Measurements from ENCODE around the gene ASIC5. TPM values are rescaled to one million over a fixed set of nuclear protein-coding genes. Genes with fewer than 3 reads are reported as not detected.

Gene ASIC5
- total and polyA plus RNA-seq, 2 of the 4 experiments (the other 2 are of a cell fraction), result not detected

DNA sequence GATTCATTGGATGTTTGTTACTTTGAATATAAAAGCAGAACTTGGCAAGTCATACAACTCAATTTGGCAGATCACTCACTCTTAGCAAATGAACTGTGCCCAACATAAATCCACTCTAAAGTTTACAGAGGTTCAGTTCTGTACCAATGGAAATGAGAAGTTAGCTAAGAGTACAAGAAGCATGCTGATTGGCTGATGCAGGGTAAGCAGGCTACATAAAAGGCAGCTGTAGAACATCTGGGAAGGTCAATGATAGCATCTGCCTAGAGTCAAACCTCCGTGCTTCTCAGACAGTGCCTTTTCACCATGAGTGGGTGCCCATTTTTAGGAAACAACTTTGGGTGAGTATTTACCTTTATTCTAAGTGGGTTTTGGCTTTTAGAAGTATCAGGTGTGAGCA is 37.4 kb upstream of the ASIC5 start, which contains the start of gene TDO2:
TDO2 (plus strand) TSS at position 244 of the 400 bp plus-strand sequence; CDS start at position 307, 63 bp downstream.
- no peak within 1 kb of the TSS for H4K8ac ChIP-seq (ENCODE audit: low read depth in 2 of 2, low read length in 2 of 2)
- no peak within 1 kb of the TSS for H3K4ac ChIP-seq (ENCODE audit: low read depth, low read length)
- TF ChIP-seq CEBPB (IDR thresholded peaks at IDR 0.05; ENCODE audit: low read depth, low read length), result no peak
- TF ChIP-seq POLR2A (IDR thresholded peaks at IDR 0.05; ENCODE audit: low read depth, low read length), result no peak
- TF ChIP-seq MXI1 (IDR thresholded peaks at IDR 0.05; ENCODE audit: borderline replicate concordance, low read depth, low read length), result no peak
- no peak for TF ChIP-seq NFE2L2 (IDR thresholded peaks at IDR 0.05; ENCODE audit: low read depth, low read length)
- TF ChIP-seq FOS (IDR thresholded peaks at IDR 0.05; ENCODE audit: low read depth, low read length), result no peak
- TF ChIP-seq MAZ (IDR thresholded peaks at IDR 0.05; ENCODE audit: borderline replicate concordance, low read depth, low read length), result no peak
- no peak for TF ChIP-seq RCOR1 (IDR thresholded peaks at IDR 0.05; ENCODE audit: insufficient replicate concordance, low read length)
- no peak for TF ChIP-seq SMC3 (IDR thresholded peaks at IDR 0.05; ENCODE audit: low read depth, low read length)
- TF ChIP-seq RAD21 (IDR thresholded peaks at IDR 0.05; ENCODE audit: low read length), result no peak
- TF ChIP-seq CHD1 (IDR thresholded peaks at IDR 0.05; ENCODE audit: low read depth, low read length), result no peak
- no peak for TF ChIP-seq MAFK (IDR thresholded peaks at IDR 0.05; ENCODE audit: low read depth, low read length)
- TF ChIP-seq, protein P1, sequence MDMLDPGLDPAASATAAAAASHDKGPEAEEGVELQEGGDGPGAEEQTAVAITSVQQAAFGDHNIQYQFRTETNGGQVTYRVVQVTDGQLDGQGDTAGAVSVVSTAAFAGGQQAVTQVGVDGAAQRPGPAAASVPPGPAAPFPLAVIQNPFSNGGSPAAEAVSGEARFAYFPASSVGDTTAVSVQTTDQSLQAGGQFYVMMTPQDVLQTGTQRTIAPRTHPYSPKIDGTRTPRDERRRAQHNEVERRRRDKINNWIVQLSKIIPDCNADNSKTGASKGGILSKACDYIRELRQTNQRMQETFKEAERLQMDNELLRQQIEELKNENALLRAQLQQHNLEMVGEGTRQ (IDR thresholded peaks at IDR 0.05; ENCODE audit: low read depth, low read length), result no peak
- no peak for TF ChIP-seq BHLHE40 (IDR thresholded peaks at IDR 0.05; ENCODE audit: low read depth, low read length)
- TF ChIP-seq, protein P2, sequence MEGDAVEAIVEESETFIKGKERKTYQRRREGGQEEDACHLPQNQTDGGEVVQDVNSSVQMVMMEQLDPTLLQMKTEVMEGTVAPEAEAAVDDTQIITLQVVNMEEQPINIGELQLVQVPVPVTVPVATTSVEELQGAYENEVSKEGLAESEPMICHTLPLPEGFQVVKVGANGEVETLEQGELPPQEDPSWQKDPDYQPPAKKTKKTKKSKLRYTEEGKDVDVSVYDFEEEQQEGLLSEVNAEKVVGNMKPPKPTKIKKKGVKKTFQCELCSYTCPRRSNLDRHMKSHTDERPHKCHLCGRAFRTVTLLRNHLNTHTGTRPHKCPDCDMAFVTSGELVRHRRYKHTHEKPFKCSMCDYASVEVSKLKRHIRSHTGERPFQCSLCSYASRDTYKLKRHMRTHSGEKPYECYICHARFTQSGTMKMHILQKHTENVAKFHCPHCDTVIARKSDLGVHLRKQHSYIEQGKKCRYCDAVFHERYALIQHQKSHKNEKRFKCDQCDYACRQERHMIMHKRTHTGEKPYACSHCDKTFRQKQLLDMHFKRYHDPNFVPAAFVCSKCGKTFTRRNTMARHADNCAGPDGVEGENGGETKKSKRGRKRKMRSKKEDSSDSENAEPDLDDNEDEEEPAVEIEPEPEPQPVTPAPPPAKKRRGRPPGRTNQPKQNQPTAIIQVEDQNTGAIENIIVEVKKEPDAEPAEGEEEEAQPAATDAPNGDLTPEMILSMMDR (conservative IDR thresholded peaks at IDR 0.05; ENCODE audit: low read depth, low read length), result no peak
- no peak within 1 kb of the TSS for H3K4me3 ChIP-seq (ENCODE audit: insufficient read depth, low read depth, low read length)
- intact Hi-C loops (cut with micrococcal nuclease), result no loop called here
- no peaks in the 10 kb centered on the region for H3K9me3 ChIP-seq (ENCODE audit: control insufficient read depth, insufficient read depth, low read length)
- WGBS, 2 experiments (ENCODE audit: extremely low coverage in 2 of 2, insufficient read length in 1 of 2), result no CpG with 5 or more reads among the region's 1 CpG
- no peaks in the 10 kb centered on the region for H3K79me1 ChIP-seq (ENCODE audit: low read depth in 1 of 2, low read length in 2 of 2)
- H3K27me3 ChIP-seq (ENCODE audit: control insufficient read depth, insufficient read depth, low read length), result no peaks in the 10 kb centered on the region
- H3K27ac ChIP-seq (ENCODE audit: insufficient read depth, low read length), result no peak within 1 kb of the TSS
- no peak within 1 kb of the TSS for H4K5ac ChIP-seq (ENCODE audit: low read depth, low read length)
- H4K20me1 ChIP-seq (ENCODE audit: insufficient read depth, low read length), result no peaks in the 10 kb centered on the region
- no peak within 1 kb of the TSS for H2AFZ ChIP-seq (replicated peaks; ENCODE audit: low read length, poor library complexity)
- ChIA-PET CTCF (no interaction called here), POLR2A (ENCODE audit: unreplicated experiment) (no interaction called here)
- H3K9me1 ChIP-seq (ENCODE audit: insufficient read depth, low read length), result no peaks in the 10 kb centered on the region
- H2AK5ac ChIP-seq (ENCODE audit: low read depth, low read length), result no peak within 1 kb of the TSS
- in situ Hi-C loops (cut with MboI; ENCODE audit: low sequenced_read_pairs), result no loop called here
- no peak within 1 kb of the TSS for H3K56ac ChIP-seq (ENCODE audit: extremely low read depth, insufficient read depth, low read length)
- no peak within 1 kb of the TSS for H3K23ac ChIP-seq (ENCODE audit: low read depth, low read length)
- H3K4me1 ChIP-seq (ENCODE audit: control insufficient read depth, insufficient read depth, low read length), result peaks cover 2% of the 10 kb centered on the region; the same call in 1 of the 2 replicates
- H3K14ac ChIP-seq (replicated peaks; ENCODE audit: low read depth, low read length), result no peak within 1 kb of the TSS
- no peak within 1 kb of the TSS for H2BK5ac ChIP-seq (ENCODE audit: low read depth, low read length, poor library complexity, severe bottlenecking)
- no peak within 1 kb of the TSS for H3K18ac ChIP-seq (ENCODE audit: low read depth, low read length)
- no peak within 1 kb of the TSS for H4K91ac ChIP-seq (ENCODE audit: insufficient read depth, low read depth, low read length)
- ATAC-seq (ENCODE audit: low read depth) (no peak), DNase-seq (no peak)
- H2BK15ac ChIP-seq (ENCODE audit: low read depth, low read length), result no peak within 1 kb of the TSS
- no TSS peak for BruUV-seq (replicated peaks)
- H3K9ac ChIP-seq (ENCODE audit: low read depth, low read length), result no peak within 1 kb of the TSS
- no peak within 1 kb of the TSS for H2AK9ac ChIP-seq (replicated peaks; ENCODE audit: low read depth, low read length, poor library complexity)
- dilution Hi-C loops (cut with HindIII; ENCODE audit: low sequenced_read_pairs, unreplicated experiment), result no loop called here
- no peaks in the 10 kb centered on the region for H3K36me3 ChIP-seq (ENCODE audit: control insufficient read depth, insufficient read depth, low read length)
- H2BK120ac ChIP-seq (ENCODE audit: low read depth, low read length), result no peak within 1 kb of the TSS
- H3K4me2 ChIP-seq (ENCODE audit: low read depth, low read length), result no peak within 1 kb of the TSS
- H2BK20ac ChIP-seq (ENCODE audit: low read depth, low read length), result no peak within 1 kb of the TSS
